Activated naive CD4-positive, alpha-beta T cell treated with anti-CD3 and anti-CD28 coated beads for 36 hours (primary cell): ENCODE data around the gene PREB. TPM values are rescaled to one million over a fixed set of nuclear protein-coding genes. Genes with fewer than 3 reads are reported as not detected.
"Not testable (repeated sequence)": the region's sequence is repeated elsewhere in the genome, so short reads cannot be mapped to it uniquely, and the experiment has no call there.

Experiments used
- CTCF ChIA-PET: fragments of 350-600 bp; sonication (Branson Sonifier 250); formaldehyde crosslinking; loops from one replicate; lab custom pipeline; 2021; ENCODE audit warnings: antibody characterized with exemption; lab: Charles Lee
- DNase-seq: peaks from one replicate; pipeline ENCODE4 v3.0.0-alpha.2; 2020
- H3K27ac Mint-ChIP-seq: one replicate; pipeline ENCODE4 v1.8.0; 2021; ENCODE audit warnings: mild to moderate bottlenecking, mixed read lengths
- H3K27me3 Mint-ChIP-seq: one replicate; pipeline ENCODE4 v1.8.0; 2021; ENCODE audit warnings: low read depth, mixed read lengths
- H3K36me3 Mint-ChIP-seq: one replicate; pipeline ENCODE4 v1.8.0; 2021; ENCODE audit warnings: low read depth, mixed read lengths
- H3K4me1 Mint-ChIP-seq: one replicate; pipeline ENCODE4 v1.8.0; 2021; ENCODE audit warnings: low read depth, mixed read lengths
- H3K4me3 Mint-ChIP-seq: one replicate; pipeline ENCODE4 v1.8.0; 2021; ENCODE audit warnings: mild to moderate bottlenecking, moderate library complexity, mixed read lengths
- H3K9me3 Mint-ChIP-seq: one replicate; pipeline ENCODE4 v1.8.0; 2021; ENCODE audit warnings: mixed read lengths
- intact Hi-C: fragments of 100-400 bp; cut with micrococcal nuclease; formaldehyde crosslinking; loops from one replicate; pipeline ENCODE4 v1.15.1; 2023
- total RNA-seq, 2 experiments: library from RNA; stranded (reverse); gene quantifications; one replicate each; pipeline ENCODE4 v1.2.3, GENCODE V29; 2021

PREB gene
- 10 to 100 TPM; 45.2 to 49.5 TPM for total RNA-seq

GRCh38 chr2:27133905-27134780 lies at the start of gene PREB:
TSS of gene PREB (minus strand) at chr2:27134636. CDS start at chr2:27134421, 215 bp downstream.
- H3K27me3 Mint-ChIP-seq = no peaks in the 10 kb centered on the region
- peak within 1 kb of the TSS; percentile 95 for H3K4me3 Mint-ChIP-seq
- CTCF ChIA-PET = interaction anchor here (0.9 to 3.0 kb wide), 13 partner anchors 10 to 117 kb away, joined by 3 to 17 read pairs (median 4); partner anchors contain the start of genes ABHD1 and KHK
- H3K27ac Mint-ChIP-seq = peak within 1 kb of the TSS; percentile 93
- peaks cover 20% of the 10 kb centered on the region for H3K4me1 Mint-ChIP-seq
- intact Hi-C loops = loop anchor here (1.0 to 5.0 kb wide), 6 partner anchors 11 to 83 kb away; partner anchors contain the start of genes ABHD1, AGBL5, ATRAID and CAD
- H3K9me3 Mint-ChIP-seq = no peaks in the 10 kb centered on the region
- peak; percentile 98 for DNase-seq
- peaks cover 14% of the 10 kb centered on the region for H3K36me3 Mint-ChIP-seq

- no peak overlapping the region for H3K4me3 Mint-ChIP-seq
- DNase-seq = no peak
- no peaks in the 10 kb centered on the region for H3K9me3 Mint-ChIP-seq
- no peaks in the 10 kb centered on the region for H3K36me3 Mint-ChIP-seq
- H3K4me1 Mint-ChIP-seq = no peaks in the 10 kb centered on the region
- CTCF ChIA-PET = interaction anchor here (1.5 kb wide), 1 partner anchor 15 kb away, joined by 3 read pairs; no protein-coding TSS in a partner anchor
- peaks cover 17% of the 10 kb centered on the region for H3K27me3 Mint-ChIP-seq
- no peak overlapping the region for H3K27ac Mint-ChIP-seq
- intact Hi-C loops = no loop called here
These were observed 49.7 kb upstream of the PREB start for GRCh38 chr2:27184115-27184514.

GRCh38 chr2:27182346-27182745 lies 47.9 kb upstream of the PREB start:
- Mint-ChIP-seq H3K27ac (no peak overlapping the region), H3K36me3 (no peaks in the 10 kb centered on the region), H3K4me3 (no peak overlapping the region), H3K27me3 (peaks cover 20% of the 10 kb centered on the region), H3K9me3 (no peaks in the 10 kb centered on the region), H3K4me1 (no peaks in the 10 kb centered on the region)
- CTCF ChIA-PET = interaction anchor here (1.1 kb wide), 2 partner anchors 13 to 19 kb away, joined by 3 to 5 read pairs; no protein-coding TSS in a partner anchor
- no peak for DNase-seq
- intact Hi-C loops = no loop called here

GRCh38 chr2:27179344-27180000 lies 45.0 kb upstream of the PREB start:
- CTCF ChIA-PET = interaction anchor here (1.0 kb wide), 1 partner anchor 162 kb away, joined by 4 read pairs; no protein-coding TSS in a partner anchor
- Mint-ChIP-seq H3K4me3 (no peak overlapping the region), H3K9me3 (no peaks in the 10 kb centered on the region), H3K4me1 (no peaks in the 10 kb centered on the region), H3K36me3 (no peaks in the 10 kb centered on the region), H3K27ac (no peak overlapping the region), H3K27me3 (peaks cover 23% of the 10 kb centered on the region)
- intact Hi-C loops = no loop called here
- DNase-seq = no peak

- H3K4me1 Mint-ChIP-seq = no peaks in the 10 kb centered on the region
- H3K9me3 Mint-ChIP-seq = no peaks in the 10 kb centered on the region
- intact Hi-C loops = no loop called here
- no peak for DNase-seq
- H3K36me3 Mint-ChIP-seq = no peaks in the 10 kb centered on the region
- no peak overlapping the region for H3K27ac Mint-ChIP-seq
- H3K27me3 Mint-ChIP-seq = peaks cover 23% of the 10 kb centered on the region
- CTCF ChIA-PET = interaction anchor here (1.0 to 1.2 kb wide), 2 partner anchors 8 to 217 kb away, joined by 3 to 8 read pairs; no protein-coding TSS in a partner anchor
- H3K4me3 Mint-ChIP-seq = no peak overlapping the region
These were observed 44.0 kb upstream of the PREB start for GRCh38 chr2:27178469-27178868.

- Mint-ChIP-seq H3K36me3 (no peaks in the 10 kb centered on the region), H3K9me3 (no peaks in the 10 kb centered on the region), H3K27me3 (peaks cover 23% of the 10 kb centered on the region)
These were observed 43.3 kb upstream of the PREB start for GRCh38 chr2:27177441-27178351.

GRCh38 chr2:27175781-27176180 lies 41.3 kb upstream of the PREB start:
- H3K4me3 Mint-ChIP-seq, H3K36me3 Mint-ChIP-seq, DNase-seq, intact Hi-C loops, H3K27ac Mint-ChIP-seq, H3K4me1 Mint-ChIP-seq, H3K9me3 Mint-ChIP-seq: not testable (repeated sequence)
- peaks cover 19% of the 10 kb centered on the region for H3K27me3 Mint-ChIP-seq
- CTCF ChIA-PET = interaction anchor here (1.1 kb wide), 1 partner anchor 128 kb away, joined by 3 read pairs; no protein-coding TSS in a partner anchor

More at GRCh38 chr2:27177441-27178351, 43.3 kb upstream of the PREB start:
- H3K27ac Mint-ChIP-seq = no peak overlapping the region
- H3K4me3 Mint-ChIP-seq = no peak overlapping the region
- no peaks in the 10 kb centered on the region for H3K4me1 Mint-ChIP-seq
- intact Hi-C loops = no loop called here
- CTCF ChIA-PET = interaction anchor here (1.0 to 1.2 kb wide), 2 partner anchors 8 to 216 kb away, joined by 3 to 8 read pairs; no protein-coding TSS in a partner anchor
- no peak for DNase-seq

GRCh38 chr2:27175330-27175729 lies 40.9 kb upstream of the PREB start:
- intact Hi-C loops = no loop called here
- H3K4me3 Mint-ChIP-seq = no peak overlapping the region
- H3K4me1 Mint-ChIP-seq = no peaks in the 10 kb centered on the region
- H3K36me3 Mint-ChIP-seq = no peaks in the 10 kb centered on the region
- CTCF ChIA-PET = no interaction called here
- DNase-seq = no peak
- H3K27me3 Mint-ChIP-seq = peaks cover 18% of the 10 kb centered on the region
- no peaks in the 10 kb centered on the region for H3K9me3 Mint-ChIP-seq
- H3K27ac Mint-ChIP-seq = no peak overlapping the region

- no peaks in the 10 kb centered on the region for H3K9me3 Mint-ChIP-seq
- no peak overlapping the region for H3K4me3 Mint-ChIP-seq
- peaks cover 16% of the 10 kb centered on the region for H3K27me3 Mint-ChIP-seq
- intact Hi-C loops = loop anchor here (5.0 kb wide), 1 partner anchor 128 kb away; no protein-coding TSS in a partner anchor
- H3K4me1 Mint-ChIP-seq = no peaks in the 10 kb centered on the region
- H3K27ac Mint-ChIP-seq = no peak overlapping the region
- DNase-seq = no peak
- CTCF ChIA-PET = no interaction called here
- no peaks in the 10 kb centered on the region for H3K36me3 Mint-ChIP-seq
These were observed 40.2 kb upstream of the PREB start for GRCh38 chr2:27174638-27175037.

GRCh38 chr2:27171351-27171848 lies 37.0 kb upstream of the PREB start:
- no peak for DNase-seq
- no peak overlapping the region for H3K27ac Mint-ChIP-seq
- intact Hi-C loops = loop anchor here (5.0 kb wide), 1 partner anchor 131 kb away; no protein-coding TSS in a partner anchor
- no peaks in the 10 kb centered on the region for H3K4me1 Mint-ChIP-seq
- CTCF ChIA-PET = interaction anchor here (0.7 to 1.3 kb wide), 2 partner anchors 38 to 81 kb away, joined by 3 to 4 read pairs; no protein-coding TSS in a partner anchor
- peaks cover 4% of the 10 kb centered on the region for H3K27me3 Mint-ChIP-seq
- no peaks in the 10 kb centered on the region for H3K9me3 Mint-ChIP-seq
- no peaks in the 10 kb centered on the region for H3K36me3 Mint-ChIP-seq
- H3K4me3 Mint-ChIP-seq = no peak overlapping the region
